ENCODE data around the gene LAGE3.
"Not testable (repeated sequence)": the region's sequence is repeated elsewhere in the genome, so short reads cannot be mapped to it uniquely, and the experiment has no call there.

The LAGE3 gene

DNA sequence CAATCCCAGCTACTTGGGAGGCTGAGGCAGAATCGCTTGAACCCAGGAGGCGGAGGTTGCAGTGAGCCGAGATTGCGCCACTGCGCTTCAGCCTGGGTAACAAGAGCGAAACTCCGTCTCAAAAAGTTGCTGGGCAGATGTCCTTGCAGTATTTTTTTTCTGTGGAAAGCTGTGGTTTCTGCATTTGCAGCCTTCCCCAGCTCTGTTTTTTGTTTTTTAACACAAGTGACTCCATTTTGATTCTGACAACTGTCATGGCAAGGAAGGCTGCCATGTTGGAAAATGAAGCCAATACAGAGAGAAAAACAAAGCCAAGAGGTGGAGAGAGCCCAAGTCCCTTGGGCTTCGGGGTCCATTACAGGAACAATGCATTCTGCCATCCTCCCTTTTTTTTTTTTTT, 23.0 kb upstream of the LAGE3 start:
- in situ Hi-C loops (cut with MboI; ENCODE audit: low sequenced_read_pairs), result no loop called here

GRCh38 chrX:154501423-154501822, 22.3 kb upstream of the LAGE3 start:
- in situ Hi-C loops (cut with MboI; ENCODE audit: low sequenced_read_pairs), result not testable (repeated sequence)

GRCh38 chrX:154496591-154497137, 17.6 kb upstream of the LAGE3 start:
- in situ Hi-C loops (cut with MboI; ENCODE audit: low sequenced_read_pairs), result not testable (repeated sequence)

DNA sequence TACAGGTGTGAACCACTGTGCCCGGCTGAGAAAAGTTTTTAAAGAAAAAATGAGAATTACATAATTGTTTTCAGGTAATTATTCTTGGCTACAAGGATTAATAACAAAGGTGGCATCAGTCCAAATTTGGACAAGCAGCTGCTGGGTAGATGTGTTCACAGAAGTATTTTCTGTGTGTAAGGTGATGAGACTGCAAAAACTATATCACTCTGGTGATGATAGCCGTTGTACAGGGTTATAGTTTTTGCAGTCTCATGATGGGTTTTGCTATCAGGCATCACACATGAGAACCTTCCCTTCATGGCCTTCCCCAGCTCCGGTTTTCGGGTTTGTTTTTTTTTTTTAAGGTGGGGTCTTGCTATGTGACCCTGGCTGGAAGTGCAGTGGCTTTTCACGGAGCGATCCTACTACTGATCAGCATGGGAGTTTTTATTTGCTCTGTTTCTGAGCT, 16.4 kb upstream of the LAGE3 start:
- in situ Hi-C loops (cut with MboI; ENCODE audit: low sequenced_read_pairs), result no loop called here

GRCh38 chrX:154494715-154495114, 15.6 kb upstream of the LAGE3 start:
- in situ Hi-C loops (cut with MboI; ENCODE audit: low sequenced_read_pairs), result no loop called here

DNA sequence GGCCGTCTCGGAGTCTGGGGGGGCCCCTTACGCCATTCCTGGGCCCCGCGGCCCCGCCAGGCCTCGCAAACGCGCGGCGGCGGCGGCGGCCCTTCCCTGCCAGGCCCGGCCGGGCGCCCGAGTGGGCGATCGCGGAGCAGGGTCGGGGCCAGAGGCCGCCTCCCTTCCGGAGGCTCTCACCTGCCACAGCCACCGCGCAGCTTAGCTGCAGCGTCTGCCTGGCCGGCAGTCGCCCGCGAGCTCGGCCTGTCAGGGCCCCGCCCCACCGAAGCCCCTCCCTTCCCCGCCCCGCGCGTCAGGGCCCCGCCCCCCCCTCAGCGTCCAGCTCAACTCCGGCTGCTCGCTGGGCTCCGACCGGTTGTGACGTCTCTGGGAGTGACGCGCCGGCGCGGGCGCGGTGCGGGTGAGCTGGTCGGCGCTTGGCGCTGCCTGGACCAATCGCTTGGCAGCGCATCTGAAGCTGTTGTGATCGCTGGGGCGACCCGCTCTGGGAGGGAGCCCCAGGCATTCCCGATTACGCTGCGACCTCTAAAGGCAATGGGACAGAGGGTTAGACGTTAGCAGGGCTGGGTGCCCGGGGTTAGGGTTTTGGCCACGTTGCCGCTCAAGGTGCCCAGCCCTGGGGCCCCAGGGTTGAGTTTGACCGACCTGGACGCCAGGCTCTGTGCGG, 11.5 kb upstream of the LAGE3 start, which contains the start of gene SLC10A3:
Gene SLC10A3, minus strand, starts transcription at position 216 of the 670 bp plus-strand sequence. CDS start 1,689 bp downstream, outside the sequence.
- in situ Hi-C loops (cut with MboI; ENCODE audit: low sequenced_read_pairs), result no loop called here

DNA sequence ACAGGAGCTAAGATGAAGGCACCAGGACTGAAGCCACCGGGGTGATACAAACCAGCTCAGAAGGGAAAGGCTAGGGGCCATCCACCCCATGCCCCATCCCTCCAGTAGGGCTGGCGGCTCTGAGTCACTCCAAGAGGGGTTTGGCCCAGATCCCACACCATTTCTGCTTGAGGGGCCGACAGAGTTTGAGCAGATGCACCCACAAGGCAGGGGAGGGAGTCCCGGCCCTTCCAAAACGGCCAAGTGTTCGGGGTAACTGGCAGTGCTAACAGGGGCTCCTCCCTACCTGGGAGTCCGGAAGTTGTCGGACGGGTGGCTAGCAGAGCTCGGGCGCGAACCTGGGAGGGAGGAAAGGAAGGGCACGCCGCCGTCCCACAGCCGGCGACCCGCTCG, 10.9 kb upstream of the LAGE3 start:
- in situ Hi-C loops (cut with MboI; ENCODE audit: low sequenced_read_pairs), result no loop called here

DNA sequence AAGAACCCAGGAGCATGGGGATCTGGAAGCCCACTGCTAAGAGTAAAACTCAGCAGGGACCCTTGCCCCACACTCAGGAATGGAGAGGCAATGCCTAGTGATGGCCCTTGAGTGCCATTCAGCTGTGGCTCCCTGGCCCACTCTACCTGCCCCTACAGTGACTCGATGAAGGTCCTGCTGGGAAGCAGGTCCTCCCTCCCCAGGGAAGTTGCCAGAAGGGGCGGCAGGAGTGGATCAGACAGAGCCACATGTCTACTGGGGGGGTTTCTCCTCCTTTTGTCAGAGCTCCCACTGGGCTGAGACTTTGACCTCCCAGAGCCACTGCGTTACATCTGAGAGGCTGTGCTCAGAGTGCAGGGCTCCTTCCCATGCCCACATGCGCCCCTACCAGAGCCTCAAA, 10.1 kb upstream of the LAGE3 start:
- in situ Hi-C loops (cut with MboI; ENCODE audit: low sequenced_read_pairs), result no loop called here

DNA sequence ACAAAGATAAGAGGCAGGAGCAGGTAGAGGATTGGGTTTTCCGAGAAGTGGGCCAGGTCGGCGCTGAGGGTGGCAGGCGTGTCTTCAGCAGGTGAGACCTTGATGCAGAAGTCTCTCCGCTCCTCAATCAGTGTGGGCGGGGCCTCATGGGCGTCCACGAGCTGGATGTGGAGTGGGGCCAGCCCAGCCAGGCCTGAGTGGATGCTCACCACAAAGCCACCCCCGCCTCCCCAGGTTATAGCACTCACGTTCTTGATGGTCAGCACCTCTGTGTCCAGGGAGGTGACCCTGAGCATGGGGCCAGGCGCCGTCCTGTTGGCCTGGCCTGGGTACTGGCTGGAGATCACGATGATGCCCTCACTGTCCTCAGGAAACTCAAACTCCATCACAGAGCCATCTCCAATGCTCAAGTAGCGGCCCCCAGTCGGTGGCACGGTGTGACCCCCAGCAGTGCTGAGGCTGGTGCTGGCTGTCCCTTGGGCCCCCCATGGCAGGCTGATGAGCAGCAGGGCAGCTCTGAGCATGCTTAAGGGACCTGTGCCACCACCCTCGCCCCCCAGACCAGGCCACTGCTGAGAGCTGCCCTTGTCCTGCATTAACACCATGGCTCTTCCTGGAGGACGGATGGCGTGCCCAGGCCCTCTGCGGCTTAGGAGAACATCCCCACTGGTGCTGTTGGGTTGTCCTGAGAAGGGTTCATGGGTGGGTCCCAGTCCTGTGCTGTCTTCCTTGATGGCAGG, 9.4 kb upstream of the LAGE3 start:
- in situ Hi-C loops (cut with MboI; ENCODE audit: low sequenced_read_pairs), result no loop called here

DNA sequence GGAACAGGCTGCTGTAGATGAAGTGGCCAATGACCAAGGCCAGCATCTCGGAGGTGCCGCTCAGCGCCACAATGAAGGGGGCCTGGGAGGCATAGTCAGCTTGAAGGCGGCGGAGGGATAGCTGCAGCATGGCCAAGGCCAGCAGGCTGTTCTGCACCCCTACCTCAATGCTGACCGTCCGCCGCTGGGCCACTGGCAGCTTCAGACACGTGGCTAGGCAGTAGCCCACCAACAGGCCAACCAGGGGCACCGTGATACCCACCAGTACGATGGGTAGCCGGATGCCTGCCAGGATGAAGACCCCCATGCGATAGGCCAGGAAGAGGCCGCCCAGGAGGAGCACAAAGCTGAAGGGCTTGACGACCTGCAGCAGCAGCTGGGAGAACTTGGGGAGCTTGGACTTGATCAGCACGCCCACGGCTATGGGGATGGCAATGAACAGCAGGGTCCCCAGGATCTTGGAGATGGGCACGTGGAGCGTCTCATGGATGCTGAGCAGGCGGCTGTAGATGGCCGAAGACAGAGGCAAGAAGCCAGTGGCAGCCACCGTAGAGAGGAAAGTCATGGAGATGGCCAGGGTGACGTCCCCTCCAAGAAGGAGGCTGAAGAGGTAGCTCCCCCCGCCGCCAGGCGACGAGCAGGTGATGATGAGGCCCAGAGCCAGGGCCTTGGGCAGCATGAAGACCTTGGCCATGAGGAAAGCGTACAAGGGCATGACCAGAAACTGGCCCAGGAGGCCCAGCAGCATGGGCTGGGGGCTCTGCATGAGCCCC, 8.6 kb upstream of the LAGE3 start:
- in situ Hi-C loops (cut with MboI; ENCODE audit: low sequenced_read_pairs), result no loop called here

- in situ Hi-C loops (cut with MboI; ENCODE audit: low sequenced_read_pairs), result no loop called here
These were observed 7.5 kb upstream of the LAGE3 start, which contains the start of gene UBL4A for GRCh38 chrX:154486396-154487207. Gene UBL4A (minus strand): TSS chrX:154486615. CDS start chrX:154486584, 31 bp downstream.

DNA sequence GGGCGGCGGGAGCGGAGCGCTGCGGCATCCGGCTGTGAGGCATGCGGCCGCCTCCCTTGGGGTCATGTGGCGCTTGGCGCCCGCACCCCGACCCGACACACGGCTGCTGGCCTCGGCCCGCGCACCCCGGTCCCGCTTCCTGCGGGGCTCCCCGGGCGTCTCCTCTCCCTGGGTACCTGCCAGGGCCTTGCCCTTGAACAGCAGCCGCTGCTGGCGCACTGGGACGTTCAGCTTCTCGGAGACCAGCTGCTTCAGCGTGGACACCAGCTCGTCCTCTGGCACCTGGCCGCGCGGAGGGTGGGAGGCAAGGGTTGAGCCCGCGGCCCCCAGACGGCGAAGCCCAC, 6.9 kb upstream of the LAGE3 start:
- in situ Hi-C loops (cut with MboI; ENCODE audit: low sequenced_read_pairs), result no loop called here

DNA sequence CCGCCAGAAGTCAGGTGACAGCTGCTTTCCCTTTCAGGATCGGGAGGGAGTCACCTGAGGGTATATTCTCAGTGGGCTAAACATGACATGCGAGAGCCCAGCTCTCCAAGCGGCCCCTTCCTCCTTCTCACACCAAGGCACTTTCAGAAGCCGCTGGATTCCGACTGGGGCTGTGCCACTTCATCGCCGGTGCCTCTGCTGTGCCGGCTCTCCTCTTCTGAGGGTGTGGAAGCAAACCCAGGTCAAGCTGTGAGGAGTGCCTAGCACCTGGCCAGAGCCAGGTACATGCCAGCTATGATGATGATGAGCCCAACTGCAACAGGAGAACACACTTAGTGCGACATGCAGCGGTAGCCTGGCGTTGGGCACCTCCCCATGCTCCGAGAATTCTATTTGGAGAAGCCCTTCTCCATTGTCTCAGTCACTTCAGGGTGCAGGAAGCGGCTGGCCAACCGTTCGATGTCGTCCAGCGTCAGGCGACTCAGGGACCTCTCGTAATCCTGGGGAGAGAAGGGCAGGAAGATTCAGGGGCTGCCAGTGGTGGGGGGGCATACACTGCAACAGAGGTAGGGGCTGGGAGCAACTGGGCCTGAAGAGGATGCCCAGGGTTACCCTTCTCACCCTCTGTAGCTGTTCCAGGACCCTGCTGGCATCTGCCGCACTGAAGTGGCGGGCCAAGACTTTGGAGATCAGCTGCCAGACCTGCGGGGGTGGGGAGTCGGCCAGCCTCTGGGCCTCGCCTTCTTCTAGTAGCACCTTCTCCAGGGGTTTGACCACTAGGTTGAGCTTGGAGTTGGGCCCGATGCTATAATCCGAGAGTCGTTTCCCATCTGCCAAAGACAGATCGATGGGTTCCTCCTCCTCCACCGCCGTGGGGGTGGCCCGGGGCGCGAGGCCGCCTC, 6.3 kb upstream of the LAGE3 start:
- in situ Hi-C loops (cut with MboI; ENCODE audit: low sequenced_read_pairs), result no loop called here

GRCh38 chrX:154484255-154485149, 5.4 kb upstream of the LAGE3 start:
- in situ Hi-C loops (cut with MboI; ENCODE audit: low sequenced_read_pairs), result no loop called here

- in situ Hi-C loops (cut with MboI; ENCODE audit: low sequenced_read_pairs), result no loop called here
These were observed 4.2 kb upstream of the LAGE3 start for GRCh38 chrX:154483325-154483724.

GRCh38 chrX:154482786-154483185, 3.7 kb upstream of the LAGE3 start:
- in situ Hi-C loops (cut with MboI; ENCODE audit: low sequenced_read_pairs), result no loop called here

DNA sequence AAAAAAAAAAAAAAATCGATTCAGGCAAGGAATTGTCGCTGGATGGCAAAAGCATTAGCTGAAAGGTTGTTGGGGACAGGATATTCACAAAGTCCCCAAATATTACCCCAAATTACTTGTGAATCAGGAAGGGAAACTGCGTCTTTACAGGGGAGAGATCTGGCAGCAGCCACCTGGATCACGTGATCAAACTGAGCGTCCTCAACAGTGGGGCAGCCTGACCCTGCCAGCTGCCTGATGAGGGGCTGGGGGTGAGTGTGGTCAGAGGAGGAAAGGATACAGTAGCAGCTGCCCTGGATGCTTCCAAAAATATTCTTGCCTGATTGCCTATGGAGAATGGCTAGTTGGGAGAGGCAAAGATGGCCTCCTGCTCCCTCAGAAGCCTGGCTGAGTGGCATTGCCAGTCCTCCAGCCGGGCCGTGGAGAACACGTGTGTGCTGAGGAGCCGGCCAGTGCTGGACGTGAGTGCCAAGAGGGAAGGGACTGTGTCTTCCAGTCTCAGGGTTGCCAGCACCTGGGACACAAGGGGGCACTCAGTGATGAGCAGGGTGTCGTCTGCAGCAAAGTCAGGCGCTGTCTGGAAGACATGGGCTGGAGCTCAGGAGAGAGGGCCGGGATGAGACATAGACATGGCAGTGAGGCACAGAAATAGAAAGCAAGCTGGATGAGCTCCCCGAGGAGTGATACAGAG, 3.0 kb upstream of the LAGE3 start:
- in situ Hi-C loops (cut with MboI; ENCODE audit: low sequenced_read_pairs), result no loop called here

- in situ Hi-C loops (cut with MboI; ENCODE audit: low sequenced_read_pairs), result no loop called here
These were observed 2.1 kb upstream of the LAGE3 start for GRCh38 chrX:154481195-154481594.

All from hTERT RPE-1 (cell line).